Measurements from ENCODE around the gene NKD1.

GRCh38 chr16:50640391-50640790 lies 92.2 kb downstream of the NKD1 start:
- TF ChIP-seq CTCF (conservative IDR thresholded peaks at IDR 0.05; ENCODE audit: low read length) (no peak), EZH2phosphoT487 (IDR thresholded peaks at IDR 0.05; ENCODE audit: borderline replicate concordance) (no peak)

Data from Loucy (cell line).